Sigmoid colon (tissue), 7 donors: ENCODE results near the gene ZNF730. TPM values are rescaled to one million over a fixed set of nuclear protein-coding genes. Genes with fewer than 3 reads are reported as not detected.

Experiments used
- DNase-seq: peaks from one replicate; pipeline ENCODE4 v3.0.0-alpha.2; 2019
- H3K27ac ChIP-seq, 4 donors: fragments of 200-600 bp; sonication (generic); one replicate each; pipeline ENCODE4 v1.5.1; 2016 to 2019; ENCODE audit warnings: mild to moderate bottlenecking in 1 of 4
- H3K27me3 ChIP-seq, 3 donors: fragments of 200-600 bp; sonication (generic); one replicate each; pipeline ENCODE4 v1.5.1; 2019; ENCODE audit warnings: mild to moderate bottlenecking in 1 of 3
- H3K36me3 ChIP-seq, 4 donors: fragments of 200-600 bp; sonication (generic); one replicate each; pipeline ENCODE4 v1.5.1; 2016 to 2019
- H3K4me1 ChIP-seq, 4 donors: fragments of 200-600 bp; sonication (generic); one replicate each; pipeline ENCODE4 v1.5.1; 2017 to 2019
- H3K4me3 ChIP-seq, 4 donors: fragments of 200-600 bp; sonication (generic); one replicate each; pipeline ENCODE4 v1.5.1; 2017 to 2019; ENCODE audit warnings: mild to moderate bottlenecking in 2 of 4, moderate library complexity in 1 of 4
- H3K9me3 ChIP-seq, 4 donors: fragments of 200-600 bp in 3 of 4; sonication (generic) in 3 of 4; one replicate each; pipeline versions ENCODE4 v1.5.1 to v1.6.1; 2013 to 2019
- CTCF ChIP-seq, 4 experiments: fragments of 450-650 bp in 3 of 4; fragments of 200-600 bp in 1 of 4; IDR thresholded peaks; one replicate each; pipeline ENCODE4 v1.5.1; 2016 to 2019; ENCODE audit warnings: antibody characterized with exemption in 4 of 4, mild to moderate bottlenecking in 3 of 4, moderate library complexity in 2 of 4
- EP300 ChIP-seq, 4 donors: sonication (generic); formaldehyde crosslinking; IDR thresholded peaks; one replicate each; pipeline ENCODE4 v1.6.1; 2017; ENCODE audit warnings: antibody characterized with exemption in 4 of 4
- POLR2A ChIP-seq, 2 donors: fragments of 450-650 bp; IDR thresholded peaks; one replicate each; pipeline ENCODE4 v1.6.1; 2016; ENCODE audit warnings: antibody characterized with exemption in 2 of 2, mild to moderate bottlenecking in 2 of 2, moderate library complexity in 2 of 2
- POLR2AphosphoS5 ChIP-seq, 4 donors: sonication (generic); formaldehyde crosslinking; IDR thresholded peaks; one replicate each; pipeline ENCODE4 v1.6.1; 2017; ENCODE audit warnings: antibody characterized with exemption in 4 of 4
- WGBS, 2 donors: extraction: QIAGEN DNeasy Blood & Tissue Kit; methylation state at CpG; one replicate each; pipeline ENCODE4 v1.1.7; 2013; 5-methylcytosine and 5-hydroxymethylcytosine counted together
- intact Hi-C: fragments of 100-400 bp; cut with DNase I; formaldehyde crosslinking; loops from one replicate; pipeline ENCODE4 v1.15.1; 2023
- polyA plus RNA-seq, 3 donors: library from polyadenylated mRNA; stranded (reverse); fragments of 200-250 nt; gene quantifications; one replicate each; pipeline ENCODE4 v1.2.3, GENCODE V29; 2013
- total RNA-seq, 4 donors: library from RNA; depleted of rRNA; stranded (reverse); fragments of >200 nt; gene quantifications; one replicate each; pipeline ENCODE4 v1.1.0, GENCODE V29; 2016
- donor health status: healthy with polysubstance abuse.
- donor health status: Bipolar disorder and iron deficiency.
- donor health status: healthy.

Gene ZNF730
- total and polyA plus RNA-seq, 7 donors: 0.23 to 0.49 (median 0.36) TPM; not detected in 2

- Histone ChIP-seq H3K27me3 (no peaks in the 10 kb centered on the region), H3K27ac (no peak overlapping the region), H3K4me3 (no peak overlapping the region), H3K4me1 (no peaks in the 10 kb centered on the region), H3K9me3 (peaks cover 0 to 4% (median 0%) of the 10 kb centered on the region in 4 donors), H3K36me3 (no peaks in the 10 kb centered on the region)
- no peak for TF ChIP-seq CTCF (IDR thresholded peaks at IDR 0.05)
- no peak for TF ChIP-seq POLR2A (IDR thresholded peaks at IDR 0.05)
- TF ChIP-seq POLR2AphosphoS5 (IDR thresholded peaks at IDR 0.05): no peak
- no peak for TF ChIP-seq EP300 (IDR thresholded peaks at IDR 0.05)
- DNase-seq: no peak
- WGBS, 2 donors: 75 to 77% methylated on average over 11 of the region's 11 CpGs
- intact Hi-C loops: no loop called here
Measured at GRCh38 chr19:23183251-23183650, 66.4 kb downstream of the ZNF730 start.

GRCh38 chr19:23190341-23190740 is 73.5 kb downstream of the ZNF730 start:
- no peak overlapping the region for H3K27ac ChIP-seq
- H3K9me3 ChIP-seq: peaks cover 0 to 3% (median 0%) of the 10 kb centered on the region in 4 donors
- intact Hi-C loops: no loop called here
- no peaks in the 10 kb centered on the region for H3K4me1 ChIP-seq
- WGBS, 2 donors: 83 to 89% methylated on average over 9 of the region's 9 CpGs
- H3K4me3 ChIP-seq: no peak overlapping the region
- no peak for TF ChIP-seq POLR2AphosphoS5 (IDR thresholded peaks at IDR 0.05)
- no peak for TF ChIP-seq EP300 (IDR thresholded peaks at IDR 0.05)
- TF ChIP-seq POLR2A (IDR thresholded peaks at IDR 0.05): no peak
- TF ChIP-seq CTCF (IDR thresholded peaks at IDR 0.05): no peak
- no peak for DNase-seq
- no peaks in the 10 kb centered on the region for H3K36me3 ChIP-seq
- H3K27me3 ChIP-seq: no peaks in the 10 kb centered on the region

Other genes starting within 250 kb of the ZNF730 start
- 1 to 10 TPM; 3.5 to 5.8 (median 4.5) TPM for gene ZNF728, start 113.8 kb upstream of the ZNF730 start, total RNA-seq
- not detected for gene ZNF728, start 113.8 kb upstream of the ZNF730 start, polyA plus RNA-seq
- 1 to 10 TPM in 2 of 4 donors, under 1 TPM in 2; 0.33 to 2.5 (median 1.5) TPM for gene ZNF724, start 133.4 kb downstream of the ZNF730 start, total RNA-seq
- gene ZNF724, start 133.4 kb downstream of the ZNF730 start, polyA plus RNA-seq: 1 to 10 TPM in 1 of 3 donors, under 1 TPM in 1, not detected in 1; 0.69 to 1.3 TPM